ENCODE data around the gene WDSUB1. TPM values are rescaled to one million over a fixed set of nuclear protein-coding genes. Genes with fewer than 3 reads are reported as not detected.

The WDSUB1 gene
- total RNA-seq, 2 experiments from 2014 or later, result 6.0 to 6.8 TPM

- DNase-seq (no peak), ATAC-seq (no peak)
- H3K4me3 Mint-ChIP-seq, result no peak overlapping the region
- H3K27me3 Mint-ChIP-seq, result no peaks in the 10 kb centered on the region
- POLR2A ChIA-PET, result no interaction called here
- intact Hi-C loops (cut with DNase I, micrococcal nuclease), result no loop called here
- peaks cover 3% of the 10 kb centered on the region for H3K36me3 Mint-ChIP-seq (ENCODE audit: low read depth)
- CTCF ChIA-PET, result no interaction called here
- no peaks in the 10 kb centered on the region for H3K9me3 Mint-ChIP-seq (ENCODE audit: low read depth)
- H3K4me1 Mint-ChIP-seq, result peaks cover 26% of the 10 kb centered on the region
- no peak overlapping the region for H3K27ac Mint-ChIP-seq
Measured at GRCh38 chr2:159230145-159230877, 56.2 kb downstream of the WDSUB1 start.

GRCh38 chr2:159229476-159230144, 56.9 kb downstream of the WDSUB1 start:
- Mint-ChIP-seq H3K9me3 (ENCODE audit: low read depth) (no peaks in the 10 kb centered on the region), H3K27me3 (no peaks in the 10 kb centered on the region), H3K36me3 (ENCODE audit: low read depth) (peaks cover 3% of the 10 kb centered on the region), H3K4me3 (no peak overlapping the region), H3K27ac (no peak overlapping the region), H3K4me1 (peaks cover 26% of the 10 kb centered on the region)
- POLR2A ChIA-PET, result no interaction called here
- no peak for DNase-seq
- ATAC-seq, result no peak
- intact Hi-C loops (cut with DNase I, micrococcal nuclease), result no loop called here
- CTCF ChIA-PET, result no interaction called here

- Mint-ChIP-seq H3K27me3 (peaks cover 2% of the 10 kb centered on the region), H3K4me3 (no peak overlapping the region), H3K36me3 (ENCODE audit: low read depth) (no peaks in the 10 kb centered on the region), H3K27ac (no peak overlapping the region), H3K4me1 (peaks cover 29% of the 10 kb centered on the region), H3K9me3 (ENCODE audit: low read depth) (no peaks in the 10 kb centered on the region)
- intact Hi-C loops (cut with DNase I, micrococcal nuclease), result no loop called here
- DNase-seq (no peak), ATAC-seq (no peak)
- ChIA-PET CTCF (no interaction called here), POLR2A (no interaction called here)
Measured at GRCh38 chr2:159228081-159228581, 58.4 kb downstream of the WDSUB1 start.

- Mint-ChIP-seq H3K9me3 (ENCODE audit: low read depth) (no peaks in the 10 kb centered on the region), H3K27ac (no peak overlapping the region)
- no peak for ATAC-seq
Measured at GRCh38 chr2:159227467-159227866, 59.0 kb downstream of the WDSUB1 start.

DNA sequence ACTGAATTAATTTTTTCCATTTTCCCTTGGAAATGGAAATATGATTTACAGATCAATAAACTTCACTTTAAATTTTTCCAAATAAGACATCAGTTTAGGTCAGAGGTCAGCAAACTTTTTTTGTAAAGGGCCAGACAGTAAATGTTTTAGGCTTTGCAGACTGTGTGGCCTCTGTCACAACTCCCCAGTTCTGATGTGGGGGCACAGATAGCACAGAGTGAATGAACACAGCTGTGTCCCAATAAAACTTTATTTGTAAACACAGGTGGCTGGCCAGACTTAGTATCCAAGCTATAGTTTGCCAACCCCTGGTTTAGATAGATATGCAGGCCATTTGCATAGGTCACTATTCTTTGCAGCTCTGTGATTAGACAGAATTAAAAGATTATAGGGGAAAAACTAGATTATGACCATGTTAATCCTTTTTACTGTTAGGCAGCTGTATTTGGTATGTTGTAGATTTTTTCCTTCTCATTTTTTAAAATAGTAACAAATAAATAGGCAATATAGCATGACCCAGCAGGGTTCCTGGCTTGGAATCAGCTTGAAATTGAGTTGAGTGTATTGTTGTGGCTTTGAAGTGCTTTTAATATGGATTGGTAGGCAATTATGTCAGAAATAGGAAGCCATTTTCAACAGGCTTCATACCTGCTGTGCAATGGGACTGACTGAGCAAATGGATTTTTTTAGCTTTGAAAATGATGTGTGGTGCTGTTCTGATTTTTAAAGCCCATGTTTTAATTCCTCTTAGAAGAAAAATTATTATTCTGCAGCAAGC, 59.7 kb downstream of the WDSUB1 start:
- no peak overlapping the region for H3K27ac Mint-ChIP-seq
- ATAC-seq, result no peak

More at GRCh38 chr2:159227467-159227866, 59.0 kb downstream of the WDSUB1 start:
- CTCF ChIA-PET, result interaction anchor here (0.5 kb wide), 1 partner anchor 40 kb away, joined by 3 read pairs; no protein-coding TSS in a partner anchor
- no peaks in the 10 kb centered on the region for H3K36me3 Mint-ChIP-seq (ENCODE audit: low read depth)
- peaks cover 29% of the 10 kb centered on the region for H3K4me1 Mint-ChIP-seq
- POLR2A ChIA-PET, result no interaction called here
- no peak overlapping the region for H3K4me3 Mint-ChIP-seq
- no peak for DNase-seq
- intact Hi-C loops (cut with DNase I, micrococcal nuclease), result no loop called here
- H3K27me3 Mint-ChIP-seq, result peaks cover 2% of the 10 kb centered on the region

GRCh38 chr2:159226059-159226461, 60.4 kb downstream of the WDSUB1 start:
- Mint-ChIP-seq H3K27me3 (peaks cover 2% of the 10 kb centered on the region), H3K4me1 (peaks cover 29% of the 10 kb centered on the region), H3K9me3 (ENCODE audit: low read depth) (no peaks in the 10 kb centered on the region), H3K4me3 (no peak overlapping the region), H3K27ac (no peak overlapping the region), H3K36me3 (ENCODE audit: low read depth) (no peaks in the 10 kb centered on the region)
- POLR2A ChIA-PET, result no interaction called here
- intact Hi-C loops (cut with DNase I, micrococcal nuclease), result no loop called here
- peak; percentile 44 for DNase-seq
- ATAC-seq, result peak; percentile 98
- CTCF ChIA-PET, result interaction anchor here (0.7 kb wide), 1 partner anchor 9 kb away, joined by 3 read pairs; no protein-coding TSS in a partner anchor

More for the DNA sequence above, 59.7 kb downstream of the WDSUB1 start:
- DNase-seq, result no peak
- H3K4me3 Mint-ChIP-seq, result no peak overlapping the region
- intact Hi-C loops (cut with DNase I, micrococcal nuclease), result no loop called here
- ChIA-PET CTCF (interaction anchor here (0.5 to 0.7 kb wide), 2 partner anchors 9 to 39 kb away, joined by 3 read pairs; no protein-coding TSS in a partner anchor), POLR2A (no interaction called here)
- H3K36me3 Mint-ChIP-seq (ENCODE audit: low read depth), result no peaks in the 10 kb centered on the region
- H3K9me3 Mint-ChIP-seq (ENCODE audit: low read depth), result no peaks in the 10 kb centered on the region
- peaks cover 2% of the 10 kb centered on the region for H3K27me3 Mint-ChIP-seq
- H3K4me1 Mint-ChIP-seq, result peaks cover 29% of the 10 kb centered on the region

- Mint-ChIP-seq H3K4me1 (peaks cover 29% of the 10 kb centered on the region), H3K27me3 (peaks cover 2% of the 10 kb centered on the region), H3K4me3 (no peak overlapping the region), H3K36me3 (ENCODE audit: low read depth) (no peaks in the 10 kb centered on the region), H3K9me3 (ENCODE audit: low read depth) (no peaks in the 10 kb centered on the region), H3K27ac (no peak overlapping the region)
- CTCF ChIA-PET, result no interaction called here
- DNase-seq, result no peak
- no peak for ATAC-seq
- intact Hi-C loops (cut with DNase I, micrococcal nuclease), result no loop called here
- POLR2A ChIA-PET, result no interaction called here
Measured at GRCh38 chr2:159225025-159226016, 61.2 kb downstream of the WDSUB1 start.

DNA sequence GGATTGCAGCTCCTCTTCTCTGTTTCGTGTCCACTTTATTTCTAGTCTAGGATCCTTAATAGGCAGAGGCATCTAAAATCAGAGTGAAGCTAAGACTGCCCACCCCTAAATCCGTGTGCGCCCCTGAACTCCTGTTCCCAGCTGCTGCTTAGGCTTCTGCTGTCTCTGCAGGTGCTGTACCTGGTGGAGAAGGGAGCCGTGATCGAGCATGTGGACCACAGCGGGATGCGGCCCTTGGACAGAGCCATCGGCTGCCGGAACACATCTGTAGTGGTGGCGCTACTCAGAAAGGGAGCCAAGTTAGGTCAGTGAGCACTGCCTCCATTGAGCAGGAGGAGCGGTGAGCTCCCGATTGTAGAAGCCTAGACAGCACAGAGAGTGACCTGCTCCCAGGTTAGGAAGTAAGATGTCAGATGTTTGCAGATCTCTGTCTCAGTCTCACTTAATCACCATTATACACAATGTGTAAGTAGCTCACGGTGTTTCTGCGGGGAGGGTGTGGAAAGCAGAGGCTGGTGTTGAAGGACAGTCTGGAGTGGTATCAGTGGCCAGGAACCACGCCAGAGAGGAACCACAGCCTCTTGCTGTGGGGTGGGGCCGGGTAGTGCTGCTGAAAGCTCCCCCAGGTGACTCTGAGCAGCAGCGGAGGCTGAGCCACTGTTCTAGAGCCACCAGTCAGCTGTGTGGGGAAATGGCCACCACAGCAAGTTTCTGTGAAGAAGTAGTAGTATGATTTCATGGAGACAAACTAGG, 62.3 kb downstream of the WDSUB1 start:
- Mint-ChIP-seq H3K27me3 (peaks cover 2% of the 10 kb centered on the region), H3K9me3 (ENCODE audit: low read depth) (no peaks in the 10 kb centered on the region), H3K4me1 (peaks cover 29% of the 10 kb centered on the region), H3K27ac (no peak overlapping the region), H3K36me3 (ENCODE audit: low read depth) (no peaks in the 10 kb centered on the region), H3K4me3 (no peak overlapping the region)
- DNase-seq (no peak), ATAC-seq (no peak)
- intact Hi-C loops (cut with DNase I, micrococcal nuclease), result no loop called here
- POLR2A ChIA-PET, result no interaction called here
- CTCF ChIA-PET, result no interaction called here

DNA sequence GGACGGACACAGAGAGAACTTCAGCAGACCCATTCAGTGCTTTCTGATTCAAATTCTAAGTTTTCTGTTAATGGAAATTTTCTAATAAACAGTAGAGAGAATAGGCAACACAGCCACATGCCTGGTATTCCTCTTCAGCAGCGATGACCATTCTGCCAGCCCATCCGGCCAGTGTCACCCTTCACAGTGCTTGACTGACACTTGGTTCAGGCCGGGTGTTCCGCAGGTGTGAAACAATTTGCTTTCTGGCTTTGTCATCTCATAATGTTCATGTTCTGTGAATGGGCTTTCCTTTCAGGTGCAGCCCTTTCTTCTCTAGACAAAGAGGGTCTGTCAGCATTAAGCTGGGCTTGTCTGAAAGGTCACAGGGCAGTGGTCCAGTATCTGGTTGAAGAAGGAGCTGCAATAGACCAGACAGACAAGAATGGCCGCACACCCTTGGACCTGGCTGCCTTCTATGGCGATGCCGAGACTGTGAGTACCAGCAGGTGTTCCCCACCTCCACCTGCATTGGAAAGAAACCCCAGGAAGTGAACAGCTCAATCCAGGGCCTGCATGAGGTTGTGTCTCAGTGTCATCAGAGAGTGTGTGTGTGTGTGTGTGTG, 67.0 kb downstream of the WDSUB1 start:
- peaks cover 3% of the 10 kb centered on the region for H3K4me1 Mint-ChIP-seq
- ChIA-PET POLR2A (no interaction called here), CTCF (no interaction called here)
- H3K36me3 Mint-ChIP-seq (ENCODE audit: low read depth), result no peaks in the 10 kb centered on the region
- peaks cover 2% of the 10 kb centered on the region for H3K27me3 Mint-ChIP-seq
- no peaks in the 10 kb centered on the region for H3K9me3 Mint-ChIP-seq (ENCODE audit: low read depth)
- intact Hi-C loops (cut with DNase I, micrococcal nuclease), result no loop called here
- no peak for DNase-seq
- no peak for ATAC-seq
- H3K4me3 Mint-ChIP-seq, result no peak overlapping the region
- no peak overlapping the region for H3K27ac Mint-ChIP-seq

DNA sequence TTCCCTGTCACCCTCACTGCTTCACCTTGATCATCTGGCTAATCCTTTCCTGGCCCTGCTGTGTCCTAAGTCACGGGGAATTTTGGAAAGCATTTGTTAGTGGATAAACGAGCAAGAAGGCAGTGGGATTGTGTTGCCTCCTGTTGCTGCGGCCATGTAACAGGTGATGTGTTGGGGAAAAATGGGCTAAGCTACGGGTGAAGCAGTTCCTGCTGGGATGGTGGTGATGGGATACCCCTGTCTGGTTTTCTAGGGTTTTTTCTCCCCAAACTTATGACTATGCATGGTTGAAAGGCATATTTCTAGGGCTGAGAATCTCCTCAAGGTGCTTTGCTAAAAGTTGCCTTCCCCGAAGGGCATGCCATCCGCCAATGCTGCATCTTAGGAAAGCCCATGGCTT, 68.1 kb downstream of the WDSUB1 start:
- no peak overlapping the region for H3K4me3 Mint-ChIP-seq
- ATAC-seq, result no peak
- POLR2A ChIA-PET, result no interaction called here
- H3K36me3 Mint-ChIP-seq (ENCODE audit: low read depth), result no peaks in the 10 kb centered on the region
- intact Hi-C loops (cut with DNase I, micrococcal nuclease), result no loop called here
- no peaks in the 10 kb centered on the region for H3K9me3 Mint-ChIP-seq (ENCODE audit: low read depth)
- H3K4me1 Mint-ChIP-seq, result no peaks in the 10 kb centered on the region
- no peak for DNase-seq
- CTCF ChIA-PET, result interaction anchor here (0.8 kb wide), 1 partner anchor 155 kb away, joined by 3 read pairs; no protein-coding TSS in a partner anchor
- no peak overlapping the region for H3K27ac Mint-ChIP-seq
- peaks cover 2% of the 10 kb centered on the region for H3K27me3 Mint-ChIP-seq

Measured in activated CD4-positive, alpha-beta T cell treated with anti-CD3 and anti-CD28 coated beads for 36 hours (primary cell).